Measurements from ENCODE around the gene COBLL1.
"Not testable (repeated sequence)": the region's sequence is repeated elsewhere in the genome, so short reads cannot be mapped to it uniquely, and the experiment has no call there.

Gene COBLL1

DNA sequence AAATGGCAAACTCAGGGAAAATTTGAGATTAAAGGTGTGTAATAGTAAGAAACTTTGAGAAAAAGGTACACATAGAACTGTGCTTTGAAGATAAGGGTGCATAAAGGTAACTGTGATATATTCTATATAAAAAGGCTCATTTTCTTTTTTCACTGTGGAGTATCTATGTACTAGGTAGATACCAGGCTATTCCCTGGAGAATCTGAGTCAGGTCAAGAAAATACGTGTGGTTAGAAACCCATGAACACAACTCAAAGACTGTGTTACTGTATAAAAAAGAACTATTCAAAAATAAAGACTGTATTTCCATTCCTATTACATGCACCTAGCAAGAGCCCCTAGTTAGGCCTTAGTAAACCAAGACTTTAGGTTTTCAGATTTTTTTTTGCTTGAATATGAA, 120.2 kb downstream of the COBLL1 start:
- Histone ChIP-seq H3K9me3 (ENCODE audit: control insufficient read depth, insufficient read depth, low read length) (no peaks in the 10 kb centered on the region), H3K9ac (ENCODE audit: low read depth, low read length) (no peak overlapping the region)

DNA sequence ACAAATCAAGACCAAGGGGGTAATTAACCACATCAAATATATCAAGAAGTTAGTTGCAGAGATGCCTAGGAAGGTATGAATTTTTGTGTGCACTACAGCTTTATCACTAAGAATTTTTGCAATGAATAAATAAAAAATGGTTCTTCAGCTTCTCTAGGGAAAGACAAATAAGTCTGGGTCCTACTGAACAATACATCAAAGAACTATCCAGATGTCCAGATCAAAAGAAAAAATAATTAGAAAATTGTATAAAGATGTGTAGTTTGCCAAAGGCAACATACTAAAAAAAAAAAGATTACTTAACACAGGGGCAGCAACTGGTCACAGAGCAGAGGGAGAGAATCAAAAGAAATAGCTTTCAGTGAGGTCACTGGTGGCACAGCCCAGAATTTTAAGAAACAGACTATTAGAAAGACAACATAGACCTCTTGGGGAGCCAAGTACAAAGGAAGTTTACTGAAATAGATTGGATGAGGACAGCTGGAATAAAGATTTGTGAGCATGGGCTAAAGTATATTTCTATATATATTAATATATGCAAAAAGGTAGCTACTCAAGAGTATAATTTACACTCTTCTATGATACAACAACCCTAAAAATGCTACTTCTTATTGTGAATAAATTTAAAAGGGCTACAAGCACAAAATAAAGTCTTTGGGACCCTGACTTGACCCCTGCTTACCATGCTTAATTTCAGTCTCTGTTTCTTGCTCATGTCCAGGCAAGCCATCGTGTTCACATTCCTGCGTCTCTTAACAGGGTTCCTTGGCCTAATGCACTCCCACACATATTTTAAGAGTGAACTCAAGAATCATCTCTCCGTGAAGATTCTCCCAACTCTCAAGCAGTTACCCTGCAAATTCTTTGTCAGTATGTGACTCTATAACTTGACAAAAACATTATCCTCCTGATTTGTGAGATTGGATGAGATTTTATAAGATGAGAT, 121.4 kb downstream of the COBLL1 start:
- Histone ChIP-seq H3K9me3 (ENCODE audit: control insufficient read depth, insufficient read depth, low read length) (no peaks in the 10 kb centered on the region), H3K36me3 (ENCODE audit: insufficient read depth, low read length) (no peaks in the 10 kb centered on the region), H3K9ac (ENCODE audit: low read depth, low read length) (no peak overlapping the region), H3K4me1 (ENCODE audit: insufficient read depth, low read length) (peaks cover 3% of the 10 kb centered on the region; the same call in 1 of the 2 replicates)

More for the DNA sequence above, 120.2 kb downstream of the COBLL1 start:
- H3K36me3 ChIP-seq (ENCODE audit: insufficient read depth, low read length), result no peaks in the 10 kb centered on the region
- H3K4me1 ChIP-seq (ENCODE audit: insufficient read depth, low read length), result peaks cover 3% of the 10 kb centered on the region; the same call in 1 of the 2 replicates

GRCh38 chr2:164717000-164717803, 124.4 kb downstream of the COBLL1 start:
- Histone ChIP-seq H3K9me3 (ENCODE audit: control insufficient read depth, insufficient read depth, low read length) (no peaks in the 10 kb centered on the region), H3K4me1 (ENCODE audit: insufficient read depth, low read length) (peaks cover 3% of the 10 kb centered on the region; the same call in 1 of the 2 replicates), H3K9ac (ENCODE audit: low read depth, low read length) (no peak overlapping the region), H3K36me3 (ENCODE audit: insufficient read depth, low read length) (no peaks in the 10 kb centered on the region)

DNA sequence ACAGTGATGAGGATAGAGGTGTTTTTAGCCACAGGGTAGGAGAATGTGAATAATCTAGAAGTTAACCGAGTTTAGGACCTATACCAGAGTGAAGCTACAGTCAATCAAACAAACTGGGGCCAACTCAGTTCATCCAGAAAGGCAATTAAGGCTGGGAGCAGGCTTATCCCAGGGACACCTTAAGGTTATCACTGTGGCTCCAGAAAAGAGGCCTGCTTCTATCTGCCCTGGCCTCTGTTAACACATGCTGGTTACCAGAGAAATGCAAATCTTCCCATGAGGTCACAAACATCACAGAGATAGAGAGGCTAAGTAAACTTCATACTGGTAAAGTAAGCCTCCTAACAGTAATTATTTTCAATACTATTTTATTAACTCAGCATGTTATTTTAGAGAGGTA, 127.2 kb downstream of the COBLL1 start:
- no peak overlapping the region for H3K9ac ChIP-seq (ENCODE audit: low read depth, low read length)
- H3K9me3 ChIP-seq (ENCODE audit: control insufficient read depth, insufficient read depth, low read length), result no peaks in the 10 kb centered on the region
- H3K36me3 ChIP-seq (ENCODE audit: insufficient read depth, low read length), result no peaks in the 10 kb centered on the region
- H3K4me1 ChIP-seq (ENCODE audit: insufficient read depth, low read length), result no peaks in the 10 kb centered on the region; the same call in 1 of the 2 replicates

GRCh38 chr2:164711766-164712138, 129.9 kb downstream of the COBLL1 start:
- H3K9ac ChIP-seq (ENCODE audit: low read depth, low read length), result no peak overlapping the region
- no peaks in the 10 kb centered on the region for H3K4me1 ChIP-seq (ENCODE audit: insufficient read depth, low read length)
- H3K36me3 ChIP-seq (ENCODE audit: insufficient read depth, low read length), result no peaks in the 10 kb centered on the region
- H3K9me3 ChIP-seq (ENCODE audit: control insufficient read depth, insufficient read depth, low read length), result no peaks in the 10 kb centered on the region

- Histone ChIP-seq H3K9me3 (ENCODE audit: control insufficient read depth, insufficient read depth, low read length) (no peaks in the 10 kb centered on the region), H3K9ac (ENCODE audit: low read depth, low read length) (no peak overlapping the region), H3K36me3 (ENCODE audit: insufficient read depth, low read length) (no peaks in the 10 kb centered on the region), H3K4me1 (ENCODE audit: insufficient read depth, low read length) (no peaks in the 10 kb centered on the region)
Observed at GRCh38 chr2:164710837-164711765, 130.5 kb downstream of the COBLL1 start.

- H3K9ac ChIP-seq (ENCODE audit: low read depth, low read length); H3K9me3 ChIP-seq (ENCODE audit: control insufficient read depth, insufficient read depth, low read length); H3K36me3 ChIP-seq (ENCODE audit: insufficient read depth, low read length); H3K4me1 ChIP-seq (ENCODE audit: insufficient read depth, low read length): not testable (repeated sequence)
Observed at GRCh38 chr2:164710252-164710836, 131.3 kb downstream of the COBLL1 start.

- Histone ChIP-seq H3K36me3 (ENCODE audit: insufficient read depth, low read length) (no peaks in the 10 kb centered on the region), H3K9me3 (ENCODE audit: control insufficient read depth, insufficient read depth, low read length) (no peaks in the 10 kb centered on the region), H3K4me1 (ENCODE audit: insufficient read depth, low read length) (no peaks in the 10 kb centered on the region), H3K9ac (ENCODE audit: low read depth, low read length) (no peak overlapping the region)
Observed at GRCh38 chr2:164706522-164706921, 135.1 kb downstream of the COBLL1 start.

DNA sequence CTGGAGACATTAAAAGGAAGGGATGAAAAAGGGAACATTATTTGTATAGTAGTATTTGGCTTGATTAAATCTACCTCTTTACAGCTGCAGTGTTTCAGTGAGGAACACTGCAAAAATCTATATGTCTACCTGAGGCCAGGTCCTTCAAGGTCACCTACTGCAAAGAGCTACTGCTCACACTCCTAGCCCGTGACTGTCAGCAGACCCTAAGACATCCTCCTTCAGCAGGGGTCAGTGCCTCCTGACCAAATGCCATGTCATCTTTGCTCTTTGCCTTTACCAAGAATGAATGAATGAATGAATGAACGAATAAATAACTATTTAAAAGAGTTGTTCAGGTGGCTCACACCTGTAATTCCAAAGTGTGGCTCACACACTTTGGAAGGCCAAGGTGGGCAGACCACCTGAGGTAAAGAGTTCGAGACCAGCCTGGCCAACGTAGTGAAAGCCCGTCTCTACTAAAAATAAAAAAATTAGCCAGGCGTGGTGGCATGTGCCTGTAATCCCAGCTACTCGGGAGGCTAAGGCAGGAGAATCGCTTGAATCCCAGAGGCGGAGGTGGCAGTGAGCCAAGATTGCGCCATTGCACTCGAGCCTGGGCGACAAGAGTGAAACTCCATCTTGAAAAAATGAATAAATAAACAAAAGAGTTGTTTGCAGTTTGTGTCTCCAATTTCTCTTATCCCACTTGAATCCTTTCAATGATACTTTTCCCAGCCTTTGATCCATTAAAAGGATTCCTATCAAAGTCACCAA, 136.0 kb downstream of the COBLL1 start:
- Histone ChIP-seq H3K36me3 (ENCODE audit: insufficient read depth, low read length) (no peaks in the 10 kb centered on the region), H3K4me1 (ENCODE audit: insufficient read depth, low read length) (no peaks in the 10 kb centered on the region), H3K9ac (ENCODE audit: low read depth, low read length) (no peak overlapping the region), H3K9me3 (ENCODE audit: control insufficient read depth, insufficient read depth, low read length) (no peaks in the 10 kb centered on the region)

DNA sequence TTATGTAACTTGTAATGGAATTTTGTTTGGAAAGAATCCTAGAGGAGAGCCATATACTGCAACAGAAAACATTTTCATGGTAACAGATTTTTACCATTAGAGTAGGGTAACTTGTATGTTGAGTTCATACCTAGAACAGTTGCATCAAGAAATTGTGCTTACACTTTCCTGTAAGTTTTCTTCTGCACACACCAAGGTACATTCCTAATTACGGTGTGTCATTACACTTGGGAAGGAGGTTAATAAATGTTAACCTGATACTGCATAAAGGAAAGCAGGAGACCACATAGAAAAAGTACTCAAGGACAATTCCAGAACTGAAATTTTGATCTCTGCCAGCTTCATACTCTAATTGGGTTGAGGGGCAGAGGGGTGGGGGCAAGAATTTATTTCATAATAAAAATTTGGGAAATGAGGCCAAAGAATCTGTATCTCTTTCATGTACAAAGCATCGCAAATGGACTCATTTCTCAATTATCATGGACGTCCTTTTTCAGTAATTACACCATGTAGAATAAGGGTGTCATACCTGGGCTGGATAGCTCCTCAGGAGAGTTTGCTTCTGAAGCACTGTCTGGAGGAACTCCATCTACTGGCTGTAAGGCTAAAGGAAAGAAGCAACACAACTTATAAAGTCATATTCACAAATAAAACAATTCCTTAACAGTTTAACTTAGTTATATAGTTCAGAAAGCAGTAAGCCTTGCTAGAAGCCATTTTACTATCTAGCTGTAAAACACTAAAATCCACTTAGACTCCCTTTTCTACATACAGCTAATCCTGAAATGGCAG, 137.5 kb downstream of the COBLL1 start:
- Histone ChIP-seq H3K9ac (ENCODE audit: low read depth, low read length) (no peak overlapping the region), H3K9me3 (ENCODE audit: control insufficient read depth, insufficient read depth, low read length) (no peaks in the 10 kb centered on the region), H3K36me3 (ENCODE audit: insufficient read depth, low read length) (no peaks in the 10 kb centered on the region), H3K4me1 (ENCODE audit: insufficient read depth, low read length) (no peaks in the 10 kb centered on the region)

GRCh38 chr2:164701565-164701964, 140.1 kb downstream of the COBLL1 start:
- no peaks in the 10 kb centered on the region for H3K36me3 ChIP-seq (ENCODE audit: insufficient read depth, low read length)
- H3K9ac ChIP-seq (ENCODE audit: low read depth, low read length), result no peak overlapping the region
- no peaks in the 10 kb centered on the region for H3K9me3 ChIP-seq (ENCODE audit: control insufficient read depth, insufficient read depth, low read length)
- H3K4me1 ChIP-seq (ENCODE audit: insufficient read depth, low read length), result no peaks in the 10 kb centered on the region

DNA sequence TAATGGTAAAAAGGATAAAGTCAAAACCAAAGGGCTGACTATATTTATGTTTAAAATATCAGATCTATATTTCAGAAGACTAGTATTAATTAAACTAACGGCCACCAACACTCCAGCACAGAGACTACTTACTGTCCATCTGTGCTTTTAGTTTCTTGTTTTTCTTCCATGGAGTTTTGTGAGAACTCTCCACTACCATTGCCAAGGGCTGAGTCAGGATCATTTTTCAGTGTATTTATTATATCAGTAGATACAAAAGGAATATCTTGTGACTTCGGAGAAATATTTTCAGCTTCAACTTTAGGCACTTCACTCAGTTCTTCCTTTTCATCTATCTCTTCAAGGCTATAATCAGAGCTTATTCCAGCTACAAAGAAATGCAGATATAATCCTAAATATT, 141.2 kb downstream of the COBLL1 start:
- H3K9ac ChIP-seq (ENCODE audit: low read depth, low read length), result no peak overlapping the region
- H3K9me3 ChIP-seq (ENCODE audit: control insufficient read depth, insufficient read depth, low read length), result no peaks in the 10 kb centered on the region
- no peaks in the 10 kb centered on the region for H3K36me3 ChIP-seq (ENCODE audit: insufficient read depth, low read length)
- H3K4me1 ChIP-seq (ENCODE audit: insufficient read depth, low read length), result no peaks in the 10 kb centered on the region

Measured in ES-I3 (cell line).